22Rv1 (cell line): ENCODE data around the gene PDGFB.

Experiments used
- H3K27ac ChIP-seq: fragments of 450-650 bp; 2 replicates; pipeline ENCODE4 v1.5.1; 2017
- CTCF ChIP-seq: fragments of 450-650 bp; IDR thresholded peaks from 2 replicates; pipeline ENCODE4 v1.5.1; 2017; ENCODE audit warnings: mild to moderate bottlenecking
- ZFX ChIP-seq: fragments of 450-650 bp; IDR thresholded peaks from 2 replicates; pipeline ENCODE4 v1.6.1; 2017; ENCODE audit warnings: antibody characterized with exemption, borderline replicate concordance

The PDGFB gene

GRCh38 chr22:39283322-39284141, 38.8 kb upstream of the PDGFB start:
- TF ChIP-seq CTCF (no peak), ZFX (no peak)
- peak overlapping the region; percentile 42 for H3K27ac ChIP-seq

- H3K27ac ChIP-seq = no peak overlapping the region
- TF ChIP-seq ZFX (no peak), CTCF (no peak)
Measured at GRCh38 chr22:39282645-39283321, 38.0 kb upstream of the PDGFB start.

- no peak for TF ChIP-seq CTCF
- TF ChIP-seq ZFX = no peak
- no peak overlapping the region for H3K27ac ChIP-seq
Measured at GRCh38 chr22:39281126-39281525, 36.3 kb upstream of the PDGFB start.

GRCh38 chr22:39280250-39280649, 35.5 kb upstream of the PDGFB start:
- no peak for TF ChIP-seq CTCF
- TF ChIP-seq ZFX = no peak
- H3K27ac ChIP-seq = no peak overlapping the region

- TF ChIP-seq CTCF (no peak), ZFX (no peak)
- H3K27ac ChIP-seq = no peak overlapping the region
Measured at GRCh38 chr22:39279170-39279850, 34.5 kb upstream of the PDGFB start.

GRCh38 chr22:39278040-39278439, 33.3 kb upstream of the PDGFB start:
- no peak overlapping the region for H3K27ac ChIP-seq
- TF ChIP-seq ZFX (no peak), CTCF (no peak)
